Skin epidermis (tissue), 12 donors: ENCODE results near the gene APOBEC4.

Experiments used
- H3K27ac ChIP-seq, 21 experiments: fragments of 200-600 bp; sonication (generic) in 11 of 21; one replicate each; pipeline ENCODE4 v1.5.0; 2020; ENCODE audit warnings: mild to moderate bottlenecking in 3 of 21, inconsistent platforms in 2 of 21, moderate library complexity in 2 of 21
- H3K4me3 ChIP-seq, 7 experiments: fragments of 200-600 bp; sonication (generic) in 2 of 7; one replicate each; pipeline ENCODE4 v1.5.0; 2020; ENCODE audit warnings: inconsistent platforms in 2 of 7, mild to moderate bottlenecking in 2 of 7, moderate library complexity in 1 of 7

APOBEC4 gene

DNA sequence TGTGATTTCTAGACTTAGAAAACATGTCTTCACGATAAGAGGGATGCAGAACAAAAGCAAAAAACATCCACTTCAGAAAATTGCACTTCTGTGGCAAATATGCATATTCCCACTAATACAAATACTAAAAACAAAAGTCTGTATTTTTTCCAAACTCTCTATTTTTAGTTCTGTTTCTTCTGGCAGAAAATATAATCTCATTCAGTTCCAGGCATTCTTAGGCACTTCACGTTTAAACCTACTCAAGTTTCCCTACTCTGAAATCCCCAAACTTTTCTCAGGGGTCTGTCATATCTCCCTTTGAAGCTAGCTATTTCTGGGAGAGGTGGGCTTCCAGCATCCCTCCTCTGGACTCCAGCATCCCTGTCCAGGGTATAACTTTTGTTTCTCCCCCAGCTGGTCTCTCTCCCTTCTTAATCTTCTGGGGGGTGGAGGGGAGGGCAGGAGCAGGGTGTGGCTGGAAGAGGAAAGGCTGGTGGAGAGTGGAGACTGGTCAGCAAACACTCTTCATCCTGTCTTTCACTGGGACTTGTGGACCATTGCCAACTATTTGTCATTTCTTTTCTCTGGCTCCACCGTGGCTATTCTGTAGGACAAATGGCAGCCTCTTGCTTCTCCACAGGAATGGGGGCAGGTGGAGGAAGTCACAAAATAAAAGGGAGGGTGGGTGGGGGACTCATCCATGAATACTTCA is 43.2 kb downstream of the APOBEC4 start:
- H3K4me3 ChIP-seq, result no peak overlapping the region
- peak overlapping the region in 12 of 21 experiments; percentile 18 to 71 (median 44) for H3K27ac ChIP-seq

DNA sequence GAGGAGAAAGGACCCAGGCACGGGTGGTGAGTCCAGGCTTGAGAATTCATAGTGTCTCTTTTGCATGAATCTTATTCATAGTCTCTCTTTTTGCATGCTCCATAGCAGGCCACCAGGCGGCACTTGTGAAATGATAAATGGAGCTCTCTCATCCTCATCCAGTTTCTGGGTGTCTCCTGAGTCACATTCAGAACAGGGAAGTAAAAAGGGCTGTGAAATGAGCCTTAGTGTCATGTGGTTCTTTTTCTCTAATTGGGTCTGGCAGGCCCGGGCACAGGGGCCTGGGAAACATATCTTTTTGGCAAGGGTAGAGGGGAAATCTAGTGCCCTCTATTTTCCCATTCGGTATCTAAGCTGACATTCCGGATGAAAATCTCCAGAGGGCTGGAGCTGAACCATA is 43.8 kb downstream of the APOBEC4 start:
- no peak overlapping the region for H3K4me3 ChIP-seq
- H3K27ac ChIP-seq, result peak overlapping the region in 18 of 21 experiments; percentile 12 to 71 (median 48)

DNA sequence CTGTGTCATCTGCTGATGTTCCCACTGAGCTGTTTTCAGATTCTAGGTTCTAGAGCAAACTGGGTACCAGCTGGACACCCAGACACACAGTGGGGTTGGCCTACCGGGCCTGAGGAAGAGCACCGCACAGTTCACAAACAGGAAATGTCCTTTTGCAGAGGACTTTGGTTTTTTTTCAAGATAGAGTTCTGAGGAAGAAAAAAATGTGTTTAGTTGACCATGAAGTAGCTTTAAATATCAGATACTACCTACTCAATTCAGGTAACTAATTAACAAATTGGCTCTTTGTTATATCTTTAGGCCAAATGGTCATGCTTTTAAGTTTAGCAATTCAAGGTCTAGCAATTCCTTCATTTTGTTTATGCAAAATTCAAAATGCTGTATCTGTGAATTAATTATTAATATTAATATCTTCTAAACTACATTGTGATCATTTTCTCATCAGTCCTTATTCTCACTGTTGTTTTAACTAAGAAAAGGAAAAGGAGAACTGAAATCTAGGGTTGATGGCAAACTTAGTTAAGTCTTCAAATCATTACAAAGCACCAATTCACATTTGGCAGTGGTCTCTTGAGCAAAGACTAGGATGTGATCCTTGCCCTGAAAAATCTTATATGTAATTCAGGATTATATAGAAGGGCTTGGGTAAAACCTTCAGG is 45.7 kb downstream of the APOBEC4 start:
- H3K27ac ChIP-seq, result peak overlapping the region in 7 of 21 experiments; percentile 13 to 69 (median 30)
- H3K4me3 ChIP-seq, result no peak overlapping the region

DNA sequence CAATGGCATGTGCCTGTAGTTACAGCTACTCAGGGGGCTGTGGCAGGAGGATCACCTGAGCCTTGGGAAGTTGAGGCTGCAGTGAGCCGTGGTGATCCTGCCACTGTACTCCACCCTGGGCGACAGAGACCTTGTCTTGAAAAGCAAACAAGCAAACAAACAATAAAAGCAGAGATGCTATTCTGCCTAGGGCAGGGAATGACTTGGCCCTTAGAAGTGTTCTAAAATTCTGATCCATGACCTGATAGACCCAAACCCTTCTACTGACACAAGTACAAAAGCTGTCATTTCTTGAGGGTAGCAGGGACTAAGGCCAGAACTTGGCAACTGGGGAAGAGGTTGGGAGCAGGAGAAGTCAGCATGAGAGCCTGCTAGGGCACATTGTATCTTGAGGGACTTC is 47.2 kb downstream of the APOBEC4 start:
- H3K27ac ChIP-seq, result peak overlapping the region in 5 of 21 experiments; percentile 16 to 74 (median 52)

DNA sequence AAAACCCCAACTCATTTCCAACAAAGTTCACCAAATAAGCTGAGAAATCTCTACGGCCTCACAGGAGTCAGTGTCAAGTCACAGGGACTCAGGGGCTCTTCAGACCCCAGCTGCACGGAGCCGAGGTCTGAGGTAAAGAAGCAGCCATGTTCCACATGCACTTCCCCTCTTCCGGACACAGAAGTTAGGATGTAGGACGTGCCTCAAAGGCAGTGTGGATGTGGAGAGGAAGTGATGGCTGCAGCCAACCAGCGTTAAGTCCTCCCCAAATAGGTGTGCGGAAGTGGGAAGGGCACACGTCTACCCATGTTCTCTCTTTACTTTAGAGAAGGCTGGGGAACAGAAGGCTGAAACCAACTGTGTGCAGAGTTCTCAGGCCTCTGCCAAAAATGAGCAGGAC is 48.3 kb downstream of the APOBEC4 start:
- peak overlapping the region in 11 of 21 experiments; percentile 11 to 74 (median 48) for H3K27ac ChIP-seq
- H3K4me3 ChIP-seq, result no peak overlapping the region

More for the DNA sequence above, 47.2 kb downstream of the APOBEC4 start:
- no peak overlapping the region for H3K4me3 ChIP-seq

DNA sequence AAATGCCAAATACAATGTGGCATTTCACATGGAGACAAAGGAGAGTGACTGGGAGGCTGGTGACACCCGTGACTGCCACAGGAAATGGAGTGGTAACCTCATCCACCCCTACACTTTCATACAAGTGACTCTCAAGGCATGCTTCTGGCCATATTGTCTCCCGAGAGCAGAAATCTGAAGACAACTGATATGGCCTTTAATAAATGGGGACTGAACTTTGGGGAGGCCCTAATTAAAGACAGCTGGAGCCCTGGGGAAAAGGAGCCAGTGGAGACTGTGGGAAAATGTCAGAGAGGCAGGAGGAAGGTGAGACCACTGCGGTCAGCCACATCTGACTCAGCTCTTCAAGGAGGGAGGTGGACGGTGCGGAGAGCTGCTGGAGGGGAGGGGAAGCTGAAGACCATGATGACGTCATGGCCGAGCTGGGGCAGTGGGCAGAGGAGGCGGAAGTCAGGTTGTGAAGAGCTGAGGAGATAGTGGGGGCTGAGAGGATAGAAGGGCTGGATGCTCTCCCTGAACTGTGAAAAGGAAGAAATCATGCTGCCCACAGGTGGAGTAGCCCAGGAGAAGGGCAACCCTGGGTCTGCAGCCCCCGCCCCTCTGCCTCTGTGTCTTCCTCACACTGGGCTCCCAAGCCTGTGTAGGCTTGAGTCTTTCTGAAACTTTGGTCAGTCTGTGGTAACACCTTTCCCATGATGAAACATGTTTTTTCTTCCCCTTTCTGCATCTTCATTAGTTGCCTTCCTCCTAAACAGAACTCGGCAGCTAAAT is 48.9 kb downstream of the APOBEC4 start:
- Histone ChIP-seq H3K27ac (peak overlapping the region in 12 of 21 experiments; percentile 11 to 74 (median 46)), H3K4me3 (no peak overlapping the region)

DNA sequence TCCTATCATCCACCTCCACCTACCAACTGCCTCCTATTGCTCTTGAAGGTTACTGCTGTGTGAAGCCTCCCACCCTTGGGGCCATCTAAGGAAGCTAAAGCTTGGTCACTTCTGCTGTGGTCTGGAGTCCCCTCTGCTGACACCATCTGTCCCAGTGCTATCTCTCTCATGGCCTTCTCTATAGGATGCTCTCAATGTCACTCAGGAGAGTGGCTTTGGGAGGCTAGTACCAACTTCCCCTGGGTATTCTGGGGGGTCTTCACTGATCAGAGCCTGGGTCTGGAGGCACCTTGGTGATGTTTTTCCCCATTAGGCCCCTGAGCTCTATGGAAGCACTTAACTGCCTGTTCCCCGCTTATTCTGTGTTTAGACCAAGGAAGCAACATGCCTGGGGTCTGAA is 50.6 kb downstream of the APOBEC4 start:
- Histone ChIP-seq H3K27ac (peak overlapping the region in 2 of 21 experiments; percentile 60 to 74), H3K4me3 (no peak overlapping the region)

DNA sequence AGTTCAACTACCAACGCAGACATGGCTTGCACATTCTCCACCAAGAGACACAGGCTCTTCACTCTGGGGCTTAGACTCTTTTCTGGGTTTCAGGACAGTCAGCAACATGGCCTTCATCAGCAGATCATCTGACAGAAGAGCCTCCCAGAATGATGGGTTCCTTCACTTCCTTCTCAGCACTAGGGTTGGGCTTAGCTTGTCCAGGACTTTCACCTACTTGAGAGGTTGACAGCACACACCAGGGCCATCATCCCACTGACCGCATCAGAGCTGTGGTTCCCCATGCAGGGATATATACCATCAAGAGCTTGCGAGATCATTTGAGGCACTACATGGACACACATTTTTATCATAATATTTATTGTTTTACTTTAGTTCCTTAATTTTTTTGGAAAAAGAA is 52.5 kb downstream of the APOBEC4 start:
- H3K4me3 ChIP-seq, result no peak overlapping the region
- peak overlapping the region in 4 of 21 experiments; percentile 5 to 40 (median 24) for H3K27ac ChIP-seq

DNA sequence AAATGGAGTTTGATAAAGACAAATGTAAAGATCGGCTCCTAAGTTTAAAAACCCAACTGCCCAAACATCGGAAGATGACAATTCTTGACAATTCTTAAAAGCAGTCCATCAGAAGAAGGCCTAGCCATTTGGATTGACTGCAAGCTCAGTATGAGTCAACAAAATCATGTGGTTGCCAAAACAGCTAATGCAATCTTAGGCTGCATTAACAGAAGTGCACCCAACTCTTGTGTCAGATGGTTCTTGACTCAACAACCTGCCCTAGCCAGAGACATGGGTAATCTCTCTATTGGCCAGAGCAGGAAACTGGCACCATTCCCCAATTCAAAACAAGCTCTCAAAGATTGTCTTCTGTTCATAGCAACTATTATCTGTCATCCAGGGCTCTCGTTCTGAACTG is 53.0 kb downstream of the APOBEC4 start:
- Histone ChIP-seq H3K4me3 (no peak overlapping the region), H3K27ac (peak overlapping the region in 4 of 21 experiments; percentile 5 to 40 (median 24))

DNA sequence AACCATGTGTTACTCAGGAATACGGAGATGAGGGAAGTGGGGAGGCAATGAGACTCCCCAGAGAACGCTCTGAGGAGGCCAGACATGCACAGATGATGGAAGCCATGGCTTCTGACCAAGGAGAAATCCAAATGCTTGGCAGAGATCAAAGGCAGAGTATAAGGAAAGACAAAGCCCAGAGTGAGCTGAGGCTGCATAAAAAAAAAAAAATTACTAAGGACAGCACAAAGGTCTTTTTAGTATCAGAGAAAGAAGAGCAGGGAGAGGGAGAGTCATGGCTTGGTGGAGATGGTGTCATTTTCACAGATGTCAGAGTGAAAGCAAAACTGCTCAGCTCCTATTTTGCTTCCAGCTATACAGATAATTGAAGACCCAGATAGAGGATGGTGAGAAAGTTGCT is 54.7 kb downstream of the APOBEC4 start:
- Histone ChIP-seq H3K4me3 (no peak overlapping the region), H3K27ac (peak overlapping the region in 4 of 21 experiments; percentile 15 to 52 (median 34))

DNA sequence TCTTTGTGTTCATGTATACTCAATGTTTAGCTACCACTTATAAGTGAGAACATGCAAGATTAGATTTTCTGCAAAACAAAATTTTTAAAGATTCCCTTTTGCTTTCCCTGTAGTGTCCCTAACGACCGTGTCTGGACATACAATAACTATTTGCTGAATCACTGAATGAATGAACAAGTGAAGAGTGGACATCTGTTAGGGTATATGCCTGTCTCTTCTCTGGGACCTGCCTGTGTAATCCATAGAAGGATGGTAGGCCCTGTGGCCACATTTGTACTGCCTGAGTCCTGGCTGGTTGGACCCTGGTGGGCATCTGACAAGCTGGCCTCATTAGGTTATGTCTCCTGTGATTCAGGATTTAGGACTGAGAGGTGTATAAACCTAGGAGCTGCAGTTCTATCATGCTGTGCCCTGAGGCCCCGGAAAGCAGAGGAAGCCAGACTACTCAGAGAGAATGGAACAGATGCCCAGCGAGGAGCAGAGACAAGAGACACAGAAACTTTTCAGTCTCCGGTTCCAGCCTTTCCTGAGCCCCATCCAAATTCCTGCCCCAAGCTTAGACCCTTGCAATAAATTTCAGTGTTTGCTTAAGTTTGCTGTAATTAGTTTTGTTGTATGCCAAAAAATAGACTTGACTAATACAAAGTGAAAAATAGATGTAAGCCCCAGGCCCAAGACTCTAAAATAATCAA is 55.3 kb downstream of the APOBEC4 start:
- no peak overlapping the region for H3K4me3 ChIP-seq
- peak overlapping the region in 4 of 21 experiments; percentile 10 to 52 (median 20) for H3K27ac ChIP-seq

DNA sequence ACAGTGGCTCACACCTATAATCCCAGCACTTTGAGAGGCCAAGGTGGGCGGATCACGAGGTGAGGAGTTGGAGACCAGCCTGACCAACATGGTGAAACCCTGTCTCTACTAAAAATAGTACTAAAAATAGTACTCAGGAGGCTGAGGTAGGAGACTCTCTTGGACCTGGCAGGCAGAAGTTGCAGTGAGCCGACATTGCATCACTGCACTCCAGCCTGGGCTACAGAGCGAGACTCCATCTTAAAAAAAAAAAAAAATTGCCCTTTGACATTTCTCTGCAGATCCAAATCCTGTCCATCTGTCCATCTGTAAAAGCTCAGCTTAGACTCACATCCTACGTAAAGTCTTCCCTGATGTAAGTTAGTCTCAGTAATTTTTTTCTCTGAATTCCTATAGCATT is 56.6 kb downstream of the APOBEC4 start:
- no peak overlapping the region for H3K27ac ChIP-seq
- H3K4me3 ChIP-seq, result no peak overlapping the region
